ENCODE results near the gene MICAL3.

DNA sequence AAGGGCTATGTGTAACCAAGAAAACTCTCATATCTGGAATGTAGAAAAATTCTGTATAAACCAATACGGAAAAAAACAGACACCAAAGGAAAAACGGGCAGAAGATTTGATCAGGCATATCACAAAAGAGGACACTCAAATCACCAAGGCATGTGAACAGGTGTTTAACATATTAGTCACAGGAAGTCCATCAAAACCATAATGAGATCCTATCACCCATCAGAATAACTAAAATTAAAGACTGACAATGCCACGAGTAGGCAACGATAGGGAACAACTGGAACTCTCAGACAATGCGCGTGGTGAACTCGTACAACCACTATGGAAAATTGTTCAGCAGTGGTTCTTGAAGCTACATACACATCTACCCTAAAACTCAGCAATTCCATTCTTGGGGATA is 94.5 kb downstream of the MICAL3 start:
- TF ChIP-seq CTCF (IDR thresholded peaks at IDR 0.05) (no peak), POLR2A (IDR thresholded peaks at IDR 0.05) (no peak)

Measured in suprapubic skin (tissue), 3 donors.